GM19438 (cell line): ENCODE data around the gene OR51I2.

Experiments used
- ATAC-seq: cut with Tn5 transposase; IDR thresholded peaks from one replicate; pipeline ENCODE4 v1.9.1; 2021; ENCODE audit warnings: low read depth; ENCODE audit not compliant: unreplicated experiment

OR51I2 gene

DNA sequence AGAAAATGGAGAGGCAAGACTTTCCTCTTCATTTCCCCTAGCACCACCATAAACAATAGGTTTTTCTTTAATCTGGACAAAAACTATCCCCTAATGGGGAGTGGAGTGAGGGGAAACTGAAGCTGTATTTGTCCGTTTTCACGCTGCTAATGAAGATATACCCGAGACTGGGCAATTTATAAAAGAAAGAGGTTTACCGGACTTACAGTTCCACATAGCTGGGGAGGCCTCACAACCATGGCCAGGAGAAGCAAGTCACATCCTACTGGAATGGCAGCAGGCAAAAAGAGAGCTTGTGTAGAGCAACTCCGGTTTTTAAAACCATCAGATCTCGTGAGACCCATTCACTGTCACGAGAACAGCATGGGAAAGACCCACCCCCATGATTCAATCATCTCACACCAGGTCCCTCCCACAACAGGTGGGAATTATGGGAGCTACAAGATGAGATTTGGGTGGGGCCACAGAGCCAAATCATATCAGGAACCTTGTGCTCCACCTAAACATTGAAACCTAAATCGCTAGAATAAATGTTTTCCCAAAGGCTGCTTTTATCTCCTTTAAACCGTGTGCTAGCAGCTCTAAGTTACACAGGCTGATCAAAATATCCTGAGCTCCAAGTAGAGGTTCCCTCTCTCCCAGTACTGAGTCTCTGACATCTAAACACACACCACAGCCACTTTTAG, 56.4 kb downstream of the OR51I2 start:
- ATAC-seq = no peak
